Nephron progenitor cell (in vitro differentiated cells): ENCODE results near the gene BICC1.

ENCODE experiments used
- DNase-seq: peaks from one replicate; pipeline ENCODE4 v3.0.0; 2021
- H3K27ac Mint-ChIP-seq: 2 replicates; pipeline ENCODE4 v1.8.0; 2021; ENCODE audit warnings: mild to moderate bottlenecking, moderate library complexity, mixed read lengths
- H3K27me3 Mint-ChIP-seq: 2 replicates; pipeline ENCODE4 v1.8.0; 2021; ENCODE audit warnings: mild to moderate bottlenecking, low read depth, mixed read lengths; ENCODE audit not compliant: poor library complexity
- H3K36me3 Mint-ChIP-seq: 2 replicates; pipeline ENCODE4 v1.8.0; 2021; ENCODE audit warnings: low read depth, mixed read lengths
- H3K4me1 Mint-ChIP-seq: 2 replicates; pipeline ENCODE4 v1.8.0; 2021; ENCODE audit warnings: mixed read lengths
- H3K4me3 Mint-ChIP-seq: 2 replicates; pipeline ENCODE4 v1.8.0; 2021; ENCODE audit warnings: mild to moderate bottlenecking, moderate library complexity, mixed read lengths
- H3K9me3 Mint-ChIP-seq: 2 replicates; pipeline ENCODE4 v1.8.0; 2021; ENCODE audit warnings: mild to moderate bottlenecking, moderate library complexity, mixed read lengths
- CTCF ChIP-seq: fragments of 200-600 bp; sonication (generic); IDR thresholded peaks from 2 replicates; pipeline ENCODE4 v1.5.0; 2021; ENCODE audit warnings: antibody characterized with exemption

Gene BICC1

GRCh38 chr10:58547963-58548362 is 35.3 kb downstream of the BICC1 start:
- H3K9me3 Mint-ChIP-seq: no peaks in the 10 kb centered on the region
- DNase-seq: no peak
- H3K27me3 Mint-ChIP-seq: no peaks in the 10 kb centered on the region
- no peaks in the 10 kb centered on the region for H3K36me3 Mint-ChIP-seq
- no peak for TF ChIP-seq CTCF
- H3K27ac Mint-ChIP-seq: no peak overlapping the region
- no peaks in the 10 kb centered on the region for H3K4me1 Mint-ChIP-seq
- no peak overlapping the region for H3K4me3 Mint-ChIP-seq

GRCh38 chr10:58554316-58554715 is 41.6 kb downstream of the BICC1 start:
- no peak overlapping the region for H3K4me3 Mint-ChIP-seq
- no peaks in the 10 kb centered on the region for H3K27me3 Mint-ChIP-seq
- TF ChIP-seq CTCF: no peak
- H3K27ac Mint-ChIP-seq: no peak overlapping the region
- no peaks in the 10 kb centered on the region for H3K4me1 Mint-ChIP-seq
- H3K9me3 Mint-ChIP-seq: peaks cover 16% of the 10 kb centered on the region
- H3K36me3 Mint-ChIP-seq: no peaks in the 10 kb centered on the region
- no peak for DNase-seq

- no peak for DNase-seq
- no peak overlapping the region for H3K4me3 Mint-ChIP-seq
- no peaks in the 10 kb centered on the region for H3K36me3 Mint-ChIP-seq
- H3K27me3 Mint-ChIP-seq: peaks cover 2% of the 10 kb centered on the region
- no peak for TF ChIP-seq CTCF
- H3K4me1 Mint-ChIP-seq: no peaks in the 10 kb centered on the region
- no peak overlapping the region for H3K27ac Mint-ChIP-seq
- peaks cover 24% of the 10 kb centered on the region for H3K9me3 Mint-ChIP-seq
Measured at GRCh38 chr10:58555170-58555929, 42.7 kb downstream of the BICC1 start.

- H3K9me3 Mint-ChIP-seq: peaks cover 24% of the 10 kb centered on the region
- H3K4me3 Mint-ChIP-seq: no peak overlapping the region
- DNase-seq: no peak
- no peaks in the 10 kb centered on the region for H3K4me1 Mint-ChIP-seq
- TF ChIP-seq CTCF: no peak
- H3K27me3 Mint-ChIP-seq: peaks cover 2% of the 10 kb centered on the region
- no peak overlapping the region for H3K27ac Mint-ChIP-seq
- H3K36me3 Mint-ChIP-seq: no peaks in the 10 kb centered on the region
Measured at GRCh38 chr10:58555930-58556311, 43.2 kb downstream of the BICC1 start.

- no peak for TF ChIP-seq CTCF
- no peak overlapping the region for H3K27ac Mint-ChIP-seq
Measured at GRCh38 chr10:58556516-58557165, 44.0 kb downstream of the BICC1 start.

GRCh38 chr10:58557714-58558113 is 45.0 kb downstream of the BICC1 start:
- Mint-ChIP-seq H3K4me3 (no peak overlapping the region), H3K36me3 (no peaks in the 10 kb centered on the region), H3K9me3 (peaks cover 39% of the 10 kb centered on the region), H3K27ac (no peak overlapping the region), H3K4me1 (no peaks in the 10 kb centered on the region), H3K27me3 (peaks cover 2% of the 10 kb centered on the region)
- no peak for DNase-seq
- TF ChIP-seq CTCF: no peak

More at GRCh38 chr10:58556516-58557165, 44.0 kb downstream of the BICC1 start:
- Mint-ChIP-seq H3K4me1 (no peaks in the 10 kb centered on the region), H3K4me3 (no peak overlapping the region), H3K27me3 (peaks cover 2% of the 10 kb centered on the region), H3K9me3 (peaks cover 28% of the 10 kb centered on the region), H3K36me3 (no peaks in the 10 kb centered on the region)
- no peak for DNase-seq
